GM13976 (cell line): ENCODE results near the gene RAE1.

ENCODE experiments used
- DNase-seq: peaks from one replicate; pipeline ENCODE4 v3.0.0; 2012; ENCODE audit warnings: low spot score
- in situ Hi-C: fragments of 300-500 bp; cut with MboI; formaldehyde crosslinking; loops from one replicate; pipeline ENCODE4 v1.12.0; 2022; ENCODE audit warnings: low sequenced_read_pairs, mixed read lengths, inconsistent platforms; ENCODE audit not compliant: unreplicated experiment
- TF ChIP-seq, protein P1 (sequence below): IDR thresholded peaks from 2 replicates; pipeline ENCODE4 v1.5.1; 2012; ENCODE audit warnings: borderline replicate concordance, mild to moderate bottlenecking; ENCODE audit not compliant: insufficient read depth; ENCODE audit errors: extremely low read depth, missing control alignments, control extremely low read depth

RAE1 gene

DNA sequence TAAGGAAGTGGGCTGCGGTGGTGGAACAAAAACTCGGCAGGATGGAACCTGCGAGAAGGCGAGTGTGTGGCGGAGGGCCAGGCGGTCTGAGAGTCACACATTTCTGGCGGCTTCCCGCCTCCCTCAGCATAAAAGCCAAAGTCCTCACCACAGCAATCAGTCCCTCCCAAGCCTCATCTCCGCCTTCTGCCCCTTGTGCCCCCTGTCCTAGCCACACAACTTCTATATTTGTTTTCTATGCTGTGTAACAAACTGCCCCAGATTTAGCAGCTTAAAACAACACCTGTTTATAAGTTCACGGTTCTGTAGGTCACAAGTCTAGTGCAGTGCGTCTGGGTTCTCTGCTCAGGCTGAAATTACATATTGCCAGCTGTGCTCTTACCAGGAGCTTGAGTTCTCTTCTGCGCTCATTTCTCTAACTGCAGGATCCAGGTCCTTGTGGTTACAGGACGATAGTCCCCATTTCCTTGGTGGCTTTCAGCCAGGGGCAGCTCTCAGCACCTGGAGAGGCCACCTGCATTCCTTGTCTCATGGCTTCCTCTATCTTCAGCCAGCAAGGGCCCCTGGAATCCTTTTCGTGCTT lies 33.2 kb upstream of the RAE1 start:
- DNase-seq: no peak
- TF ChIP-seq, protein P1, sequence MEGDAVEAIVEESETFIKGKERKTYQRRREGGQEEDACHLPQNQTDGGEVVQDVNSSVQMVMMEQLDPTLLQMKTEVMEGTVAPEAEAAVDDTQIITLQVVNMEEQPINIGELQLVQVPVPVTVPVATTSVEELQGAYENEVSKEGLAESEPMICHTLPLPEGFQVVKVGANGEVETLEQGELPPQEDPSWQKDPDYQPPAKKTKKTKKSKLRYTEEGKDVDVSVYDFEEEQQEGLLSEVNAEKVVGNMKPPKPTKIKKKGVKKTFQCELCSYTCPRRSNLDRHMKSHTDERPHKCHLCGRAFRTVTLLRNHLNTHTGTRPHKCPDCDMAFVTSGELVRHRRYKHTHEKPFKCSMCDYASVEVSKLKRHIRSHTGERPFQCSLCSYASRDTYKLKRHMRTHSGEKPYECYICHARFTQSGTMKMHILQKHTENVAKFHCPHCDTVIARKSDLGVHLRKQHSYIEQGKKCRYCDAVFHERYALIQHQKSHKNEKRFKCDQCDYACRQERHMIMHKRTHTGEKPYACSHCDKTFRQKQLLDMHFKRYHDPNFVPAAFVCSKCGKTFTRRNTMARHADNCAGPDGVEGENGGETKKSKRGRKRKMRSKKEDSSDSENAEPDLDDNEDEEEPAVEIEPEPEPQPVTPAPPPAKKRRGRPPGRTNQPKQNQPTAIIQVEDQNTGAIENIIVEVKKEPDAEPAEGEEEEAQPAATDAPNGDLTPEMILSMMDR: no peak
- in situ Hi-C loops: no loop called here

DNA sequence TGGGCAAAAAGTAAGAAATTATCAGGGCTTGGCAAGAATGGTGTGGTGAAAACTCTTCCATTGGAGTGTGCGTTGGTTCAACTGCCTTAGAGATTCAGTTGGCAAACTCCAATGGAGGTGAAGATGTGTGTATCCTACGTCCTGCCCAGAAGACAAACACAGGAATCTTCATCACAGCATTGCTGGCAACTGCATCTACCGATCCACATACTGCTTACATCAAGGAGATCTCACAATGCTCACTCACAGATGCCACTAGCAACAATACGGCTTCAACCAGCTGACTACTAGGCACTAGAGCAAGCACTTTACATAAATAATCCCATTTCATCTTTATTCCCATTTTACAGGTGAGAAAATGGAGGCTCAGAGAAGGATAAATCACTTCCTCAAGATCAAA lies 31.5 kb upstream of the RAE1 start:
- in situ Hi-C loops: no loop called here
- no peak for DNase-seq
- TF ChIP-seq, protein P1: no peak

DNA sequence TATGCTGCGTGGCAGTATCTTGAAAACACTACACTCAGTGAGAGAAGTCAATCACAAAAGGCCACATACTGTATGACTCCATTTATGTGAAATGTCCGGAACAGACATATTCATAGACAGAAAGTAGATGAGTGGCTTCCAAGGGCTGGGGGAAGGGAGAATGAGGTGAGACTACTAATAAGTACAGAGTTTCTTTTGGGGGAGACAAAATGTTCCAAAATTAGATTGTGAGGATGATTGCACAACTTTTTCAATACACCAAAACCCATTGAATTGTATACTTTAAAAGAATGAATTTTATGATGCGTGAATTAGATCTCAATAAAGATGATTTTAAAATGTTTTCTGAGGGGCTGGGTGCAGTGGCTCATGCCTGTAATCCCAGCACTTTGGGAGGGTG lies 30.7 kb upstream of the RAE1 start:
- TF ChIP-seq, protein P1: no peak
- DNase-seq: no peak
- in situ Hi-C loops: loop anchor here (10.0 kb wide), 1 partner anchor 236 kb away; no protein-coding TSS in a partner anchor

DNA sequence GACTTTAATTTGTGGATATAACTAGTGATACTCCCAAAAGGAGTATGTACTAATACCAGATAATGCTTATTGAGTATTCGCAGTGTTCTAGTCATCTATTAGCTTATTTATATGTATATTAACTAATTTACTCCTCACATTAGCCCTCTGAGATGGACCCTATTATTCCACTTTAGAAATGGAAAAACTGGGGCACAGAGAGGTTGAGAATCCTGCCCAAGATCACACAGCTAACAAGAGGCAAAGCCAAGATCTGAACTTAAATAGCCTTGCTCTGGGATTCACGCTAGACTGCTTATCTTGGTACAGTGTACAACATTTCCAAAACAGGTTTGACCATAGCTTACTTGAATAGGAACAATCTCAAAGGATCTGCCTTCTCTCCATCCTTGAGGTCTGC lies 29.9 kb upstream of the RAE1 start:
- TF ChIP-seq, protein P1: no peak
- DNase-seq: no peak
- in situ Hi-C loops: loop anchor here (10.0 kb wide), 1 partner anchor 236 kb away; no protein-coding TSS in a partner anchor

DNA sequence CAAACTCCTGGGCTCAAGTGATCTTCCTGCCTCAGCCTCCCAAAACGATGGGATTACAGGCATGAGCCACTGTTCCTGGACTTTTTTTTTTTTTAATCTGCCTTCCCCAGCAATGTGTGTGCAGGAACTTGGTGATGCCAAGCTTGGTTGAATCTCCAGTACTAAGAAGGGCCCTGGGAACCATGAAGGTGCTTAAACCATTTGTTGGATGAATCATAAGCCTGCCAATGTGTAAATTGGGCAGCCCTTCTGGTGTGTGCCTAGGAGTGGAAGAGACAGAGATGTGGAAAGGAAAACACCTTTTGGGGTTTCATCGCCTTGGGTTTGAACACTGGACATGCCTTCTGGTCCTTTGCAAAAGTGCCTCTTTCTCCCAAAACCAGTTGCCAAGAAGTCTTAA lies 28.6 kb upstream of the RAE1 start:
- DNase-seq: no peak
- TF ChIP-seq, protein P1: no peak
- in situ Hi-C loops: loop anchor here (10.0 kb wide), 1 partner anchor 238 kb away; no protein-coding TSS in a partner anchor

DNA sequence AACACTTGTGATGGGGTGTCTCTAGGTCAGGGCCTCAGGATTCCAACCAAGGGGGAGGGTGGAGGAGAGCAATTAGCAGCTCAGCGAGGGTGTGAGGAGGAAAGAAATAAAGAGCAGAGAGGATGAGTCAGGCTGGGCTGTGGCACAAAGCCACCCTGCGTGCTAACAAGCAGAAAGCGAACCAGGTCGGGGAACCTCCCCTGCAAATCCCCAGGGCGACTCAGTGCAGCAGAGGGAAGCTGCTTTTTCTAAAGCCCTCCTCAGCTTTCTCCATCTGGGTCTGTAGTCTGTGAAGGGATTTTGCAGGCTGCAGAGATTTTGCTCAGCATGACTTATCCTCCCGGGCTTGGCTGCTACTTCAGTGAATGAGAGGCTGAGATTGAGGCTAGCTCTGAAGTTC lies 28.0 kb upstream of the RAE1 start:
- TF ChIP-seq, protein P1: no peak
- in situ Hi-C loops: loop anchor here (10.0 kb wide), 1 partner anchor 238 kb away; no protein-coding TSS in a partner anchor
- DNase-seq: no peak
